Measurements from ENCODE around the gene IFT57.

DNA sequence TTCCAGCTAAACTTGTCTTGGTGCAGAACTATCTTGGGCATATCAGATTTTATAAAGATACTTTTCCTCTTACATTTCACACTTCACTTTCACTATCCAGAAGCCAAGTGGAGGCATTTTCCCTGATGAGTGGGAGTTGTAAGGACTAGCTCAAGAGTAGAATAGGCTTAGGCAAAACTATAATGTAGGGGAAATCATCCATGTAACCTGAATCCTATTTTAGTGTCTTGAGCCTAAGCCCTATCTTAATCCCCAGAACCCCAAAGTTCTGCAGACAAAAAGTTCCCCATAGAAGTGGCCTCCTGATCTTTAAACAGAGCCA is 89.2 kb downstream of the IFT57 start:
- TF ChIP-seq, protein P1, sequence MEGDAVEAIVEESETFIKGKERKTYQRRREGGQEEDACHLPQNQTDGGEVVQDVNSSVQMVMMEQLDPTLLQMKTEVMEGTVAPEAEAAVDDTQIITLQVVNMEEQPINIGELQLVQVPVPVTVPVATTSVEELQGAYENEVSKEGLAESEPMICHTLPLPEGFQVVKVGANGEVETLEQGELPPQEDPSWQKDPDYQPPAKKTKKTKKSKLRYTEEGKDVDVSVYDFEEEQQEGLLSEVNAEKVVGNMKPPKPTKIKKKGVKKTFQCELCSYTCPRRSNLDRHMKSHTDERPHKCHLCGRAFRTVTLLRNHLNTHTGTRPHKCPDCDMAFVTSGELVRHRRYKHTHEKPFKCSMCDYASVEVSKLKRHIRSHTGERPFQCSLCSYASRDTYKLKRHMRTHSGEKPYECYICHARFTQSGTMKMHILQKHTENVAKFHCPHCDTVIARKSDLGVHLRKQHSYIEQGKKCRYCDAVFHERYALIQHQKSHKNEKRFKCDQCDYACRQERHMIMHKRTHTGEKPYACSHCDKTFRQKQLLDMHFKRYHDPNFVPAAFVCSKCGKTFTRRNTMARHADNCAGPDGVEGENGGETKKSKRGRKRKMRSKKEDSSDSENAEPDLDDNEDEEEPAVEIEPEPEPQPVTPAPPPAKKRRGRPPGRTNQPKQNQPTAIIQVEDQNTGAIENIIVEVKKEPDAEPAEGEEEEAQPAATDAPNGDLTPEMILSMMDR (IDR thresholded peaks at IDR 0.05), result no peak
- TF ChIP-seq POLR2A (IDR thresholded peaks at IDR 0.05) (no peak), POLR2AphosphoS5 (IDR thresholded peaks at IDR 0.05) (no peak)
